Neural crest cell (in vitro differentiated cells): ENCODE measurements around the gene PLCL2. TPM values are rescaled to one million over a fixed set of nuclear protein-coding genes. Genes with fewer than 3 reads are reported as not detected.

Experiments
- DNase-seq: peaks from one replicate; pipeline ENCODE4 v3.0.0; 2021; ENCODE audit warnings: low read depth, mixed read lengths, low spot score
- H3K27ac Mint-ChIP-seq: one replicate; pipeline ENCODE4 v1.8.0; 2021; ENCODE audit warnings: mild to moderate bottlenecking, mixed read lengths; ENCODE audit not compliant: unreplicated experiment
- H3K27me3 Mint-ChIP-seq: 2 replicates; pipeline ENCODE4 v1.8.0; 2021; ENCODE audit warnings: low read depth, mild to moderate bottlenecking, mixed read lengths
- H3K36me3 Mint-ChIP-seq: 2 replicates; pipeline ENCODE4 v1.8.0; 2021; ENCODE audit warnings: low read depth, mild to moderate bottlenecking, mixed read lengths
- H3K4me1 Mint-ChIP-seq: 2 replicates; pipeline ENCODE4 v1.8.0; 2021; ENCODE audit warnings: mixed read lengths
- H3K4me3 Mint-ChIP-seq: one replicate; pipeline ENCODE4 v1.8.0; 2021; ENCODE audit warnings: mild to moderate bottlenecking, mixed read lengths
- H3K9me3 Mint-ChIP-seq: 2 replicates; pipeline ENCODE4 v1.8.0; 2021; ENCODE audit warnings: mixed read lengths
- CTCF ChIP-seq: fragments of 200-600 bp; sonication (generic); conservative IDR thresholded peaks from 2 replicates; pipeline ENCODE4 v1.5.0; 2021; ENCODE audit warnings: antibody characterized with exemption, mild to moderate bottlenecking
- total RNA-seq: library from RNA; stranded (reverse); gene quantifications from 2 replicates; pipeline ENCODE4 v1.2.1, GENCODE V29; 2021

PLCL2 gene
- total RNA-seq, 1 donor from 2014 or later, result 10.5 TPM

DNA sequence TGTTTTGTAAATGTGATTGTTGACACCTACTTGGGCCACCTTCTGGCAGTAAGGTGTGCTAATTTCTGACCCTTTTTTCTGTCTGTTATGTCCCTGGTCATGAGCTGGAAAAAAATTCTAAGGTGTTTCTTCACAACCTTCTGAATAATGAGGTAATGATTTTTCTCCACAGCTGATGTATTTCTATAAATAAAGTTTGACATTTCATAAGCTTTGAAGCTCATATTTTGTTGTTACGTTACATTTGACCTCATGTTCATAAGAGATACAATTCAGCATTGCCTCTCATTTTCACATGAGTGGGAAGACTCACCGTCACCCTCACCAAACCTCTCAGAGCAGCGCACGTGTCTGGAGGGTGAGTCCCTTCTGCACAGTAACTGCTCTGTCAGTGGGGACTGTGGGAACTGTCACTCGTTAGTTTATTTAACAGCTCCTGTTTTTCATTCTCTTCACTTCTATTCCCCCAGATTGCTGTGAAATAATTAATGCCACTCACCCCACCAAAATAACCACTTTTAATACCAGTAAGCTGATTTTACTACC is 140.9 kb downstream of the PLCL2 start:
- no peak for TF ChIP-seq CTCF
- Mint-ChIP-seq H3K9me3 (no peaks in the 10 kb centered on the region), H3K4me3 (no peak overlapping the region), H3K27ac (no peak overlapping the region), H3K4me1 (no peaks in the 10 kb centered on the region), H3K36me3 (no peaks in the 10 kb centered on the region), H3K27me3 (no peaks in the 10 kb centered on the region)
- no peak for DNase-seq

DNA sequence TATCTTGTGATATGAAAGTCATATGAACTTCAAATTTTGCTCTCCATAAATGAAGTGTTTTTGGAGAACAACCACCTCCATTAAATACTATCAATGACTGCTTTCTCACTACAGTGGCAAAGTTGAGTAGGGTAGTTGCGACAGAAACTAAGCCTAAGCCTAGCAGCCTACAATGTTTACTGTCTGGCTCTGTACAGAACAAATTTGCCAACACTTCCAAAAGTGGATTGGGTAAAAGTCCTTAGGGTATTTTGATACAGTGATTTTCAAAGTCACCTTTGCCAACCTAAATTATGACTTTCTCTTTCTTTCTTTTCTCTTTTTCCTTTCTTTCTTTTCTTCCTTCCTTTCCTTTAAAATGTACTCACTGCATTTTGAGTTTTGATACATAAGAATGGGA is 142.6 kb downstream of the PLCL2 start:
- H3K4me1 Mint-ChIP-seq, result no peaks in the 10 kb centered on the region
- no peaks in the 10 kb centered on the region for H3K9me3 Mint-ChIP-seq
- no peak overlapping the region for H3K4me3 Mint-ChIP-seq
- H3K27me3 Mint-ChIP-seq, result no peaks in the 10 kb centered on the region
- no peak for DNase-seq
- H3K36me3 Mint-ChIP-seq, result no peaks in the 10 kb centered on the region
- no peak overlapping the region for H3K27ac Mint-ChIP-seq
- no peak for TF ChIP-seq CTCF

DNA sequence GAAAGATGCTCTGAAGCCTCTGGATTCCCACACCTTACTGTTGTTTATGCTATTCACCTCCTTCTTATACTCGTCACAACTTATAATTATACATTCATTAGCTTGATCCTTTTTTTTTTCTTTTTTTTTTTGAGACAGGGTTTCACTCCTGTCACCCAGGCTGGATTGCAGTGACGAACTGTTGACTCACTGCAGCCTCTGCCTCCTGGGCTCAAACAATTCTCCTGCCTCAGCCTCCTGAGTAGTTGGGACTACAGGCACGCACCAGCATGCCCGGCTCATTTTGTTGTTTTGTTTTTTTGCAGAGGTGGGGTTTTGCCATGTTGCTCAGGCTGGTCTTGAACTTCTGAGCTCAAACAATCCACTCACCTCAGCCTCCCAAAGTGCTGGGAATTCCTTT is 143.6 kb downstream of the PLCL2 start:
- H3K36me3 Mint-ChIP-seq, result no peaks in the 10 kb centered on the region
- no peak for DNase-seq
- no peaks in the 10 kb centered on the region for H3K27me3 Mint-ChIP-seq
- TF ChIP-seq CTCF, result no peak
- H3K4me3 Mint-ChIP-seq, result no peak overlapping the region
- H3K9me3 Mint-ChIP-seq, result no peaks in the 10 kb centered on the region
- H3K4me1 Mint-ChIP-seq, result no peaks in the 10 kb centered on the region
- no peak overlapping the region for H3K27ac Mint-ChIP-seq

- no peak for TF ChIP-seq CTCF
- no peak for DNase-seq
- no peaks in the 10 kb centered on the region for H3K9me3 Mint-ChIP-seq
Measured at GRCh38 chr3:17030438-17030837, 145.7 kb downstream of the PLCL2 start.

DNA sequence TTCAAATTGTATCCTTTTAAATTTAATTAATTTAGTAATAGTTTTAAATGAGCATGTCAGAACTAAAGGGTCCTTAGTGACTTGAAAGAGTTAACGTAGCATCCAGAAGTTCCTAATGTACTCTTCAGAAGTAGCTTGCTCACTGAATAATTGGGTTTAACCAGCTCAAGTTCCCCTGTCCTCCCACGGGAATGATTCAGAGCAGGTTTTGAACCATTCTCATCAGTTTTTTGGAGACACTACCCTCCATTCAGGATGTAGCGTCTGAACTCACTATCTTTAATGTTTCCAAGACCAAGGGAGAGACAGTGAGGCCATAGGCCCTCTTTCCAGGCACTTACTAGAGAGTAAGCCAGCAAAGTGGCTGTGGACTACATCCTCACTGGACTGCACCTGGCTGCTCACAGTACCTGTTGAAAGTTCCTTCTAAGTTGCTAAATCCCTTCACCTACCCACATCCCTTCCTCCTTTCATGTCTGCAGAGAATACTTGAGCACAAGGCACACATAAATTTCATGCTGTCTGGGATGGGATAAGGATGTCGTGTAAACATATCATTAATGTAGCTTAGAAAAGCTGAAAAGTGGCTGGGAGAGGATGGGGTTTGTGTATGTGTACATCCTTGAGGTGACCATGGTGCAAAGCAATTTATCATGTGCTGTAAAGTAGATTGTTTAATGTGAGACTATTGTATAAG is 146.3 kb downstream of the PLCL2 start:
- TF ChIP-seq CTCF, result no peak
- no peak for DNase-seq
- Mint-ChIP-seq H3K27ac (no peak overlapping the region), H3K4me1 (no peaks in the 10 kb centered on the region), H3K9me3 (no peaks in the 10 kb centered on the region), H3K36me3 (no peaks in the 10 kb centered on the region), H3K4me3 (no peak overlapping the region), H3K27me3 (no peaks in the 10 kb centered on the region)

More at GRCh38 chr3:17030438-17030837, 145.7 kb downstream of the PLCL2 start:
- H3K4me1 Mint-ChIP-seq, result no peaks in the 10 kb centered on the region
- no peaks in the 10 kb centered on the region for H3K36me3 Mint-ChIP-seq
- H3K27me3 Mint-ChIP-seq, result no peaks in the 10 kb centered on the region
- H3K27ac Mint-ChIP-seq, result no peak overlapping the region
- H3K4me3 Mint-ChIP-seq, result no peak overlapping the region
